Esophagus muscularis mucosa (tissue), 4 donors: Measurements from ENCODE around the gene COG5. TPM values are rescaled to one million over a fixed set of nuclear protein-coding genes. Genes with fewer than 3 reads are reported as not detected.

Experiments used
- DNase-seq: peaks from one replicate; pipeline ENCODE4 v3.0.0-alpha.2; 2017; ENCODE audit errors: extremely low spot score
- H3K27ac ChIP-seq, 4 donors: fragments of 200-600 bp; sonication (generic); replicated peaks in 1 of 4; 1 replicate in 3 of 4; 2 replicates in 1 of 4; pipeline ENCODE4 v1.5.1; 2016 to 2019; ENCODE audit warnings: mild to moderate bottlenecking in 1 of 4
- H3K27me3 ChIP-seq, 4 donors: fragments of 200-600 bp; sonication (generic); one replicate each; pipeline versions ENCODE4 v1.5.1 to v1.6.0; 2016 to 2019
- H3K36me3 ChIP-seq, 4 donors: fragments of 200-600 bp; sonication (generic); one replicate each; pipeline ENCODE4 v1.5.1; 2016 to 2019
- H3K4me1 ChIP-seq, 4 donors: fragments of 200-600 bp; sonication (generic); one replicate each; pipeline ENCODE4 v1.5.1; 2016 to 2019
- H3K4me3 ChIP-seq, 4 donors: fragments of 200-600 bp; sonication (generic); 1 replicate in 2 of 4; 2 replicates in 2 of 4; pipeline ENCODE4 v1.5.1; 2016 to 2019; ENCODE audit warnings: mild to moderate bottlenecking in 4 of 4, moderate library complexity in 1 of 4
- H3K9me3 ChIP-seq, 4 donors: fragments of 200-600 bp; sonication (generic); 1 replicate in 3 of 4; 2 replicates in 1 of 4; pipeline ENCODE4 v1.5.1; 2016 to 2019
- CTCF ChIP-seq, 3 experiments: fragments of 200-600 bp in 2 of 3; fragments of 450-650 bp in 1 of 3; sonication (generic) in 2 of 3; IDR thresholded peaks; one replicate each; pipeline ENCODE4 v1.5.1; 2017 to 2019; ENCODE audit warnings: antibody characterized with exemption in 3 of 3, mild to moderate bottlenecking in 2 of 3, moderate library complexity in 1 of 3
- EP300 ChIP-seq: sonication (generic); formaldehyde crosslinking; IDR thresholded peaks from one replicate; pipeline ENCODE4 v1.6.1; 2017; ENCODE audit warnings: antibody characterized with exemption
- POLR2A ChIP-seq: fragments of 450-650 bp; IDR thresholded peaks from one replicate; pipeline ENCODE4 v1.6.1; 2017; ENCODE audit warnings: antibody characterized with exemption, moderate library complexity, mild to moderate bottlenecking, low read depth
- POLR2AphosphoS5 ChIP-seq, 2 donors: sonication (generic); formaldehyde crosslinking; IDR thresholded peaks; one replicate each; pipeline ENCODE4 v1.6.1; 2017; ENCODE audit warnings: antibody characterized with exemption in 2 of 2
- whole genome bisulfite sequencing: methylation state at CpG from one replicate; pipeline ENCODE4 v1.1.5; 2018; 5-methylcytosine and 5-hydroxymethylcytosine counted together
- intact Hi-C: fragments of 100-400 bp; cut with DNase I; formaldehyde crosslinking; loops from one replicate; pipeline ENCODE4 v1.15.1; 2023
- total RNA-seq, 4 donors: library from RNA; depleted of rRNA; stranded (reverse); fragments of >200 nt; gene quantifications; one replicate each; pipeline versions ENCODE4 v1.1.0 to v1.2.1, GENCODE V29; 2016

COG5 gene
- total RNA-seq, 4 donors from 2014 or later = 20.3 to 33.4 (median 24.9) TPM

DNA sequence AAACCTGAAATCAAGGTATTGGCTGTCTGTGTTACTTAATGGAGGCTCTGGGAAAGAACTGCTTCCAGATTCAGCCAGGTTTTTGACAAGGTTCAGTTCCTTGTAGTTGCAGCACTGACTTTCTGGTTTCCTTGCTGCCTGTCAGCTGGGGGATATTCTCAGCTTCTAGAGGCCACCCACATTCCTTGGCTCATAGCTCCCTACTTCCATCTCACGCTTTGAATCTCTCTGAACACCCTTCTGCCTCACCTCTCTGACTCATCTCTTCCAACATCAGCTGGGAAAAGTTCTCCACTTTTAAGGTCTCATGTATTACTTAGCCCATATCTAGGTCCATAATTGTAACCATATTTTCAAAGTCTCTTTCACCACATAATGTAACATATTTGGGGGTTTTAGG is 116.7 kb downstream of the COG5 start:
- no peak for DNase-seq
- 69% methylated on average over 1 of the region's 1 CpG for WGBS
- Histone ChIP-seq H3K4me1 (peaks cover 0 to 1% (median 0%) of the 10 kb centered on the region in 4 donors), H3K36me3 (no peaks in the 10 kb centered on the region), H3K9me3 (no peaks in the 10 kb centered on the region), H3K27ac (no peak overlapping the region), H3K4me3 (no peak overlapping the region), H3K27me3 (no peaks in the 10 kb centered on the region)
- intact Hi-C loops = no loop called here
- TF ChIP-seq POLR2AphosphoS5 (IDR thresholded peaks at IDR 0.05) (no peak), POLR2A (no peak), EP300 (no peak), CTCF (IDR thresholded peaks at IDR 0.05) (no peak)

GRCh38 chr7:107446531-107446930 is 117.2 kb downstream of the COG5 start:
- Histone ChIP-seq H3K4me3 (no peak overlapping the region), H3K27ac (no peak overlapping the region), H3K4me1 (peaks cover 0 to 2% (median 0%) of the 10 kb centered on the region in 4 donors), H3K36me3 (no peaks in the 10 kb centered on the region), H3K9me3 (no peaks in the 10 kb centered on the region), H3K27me3 (no peaks in the 10 kb centered on the region)
- no peak for DNase-seq
- no peak for TF ChIP-seq POLR2AphosphoS5 (IDR thresholded peaks at IDR 0.05)
- TF ChIP-seq EP300 = no peak
- TF ChIP-seq CTCF (IDR thresholded peaks at IDR 0.05) = no peak
- no peak for TF ChIP-seq POLR2A
- intact Hi-C loops = no loop called here
- 92% methylated on average over 1 of the region's 1 CpG for WGBS

- TF ChIP-seq EP300 = no peak
- no peak for TF ChIP-seq POLR2A
- Histone ChIP-seq H3K27ac (no peak overlapping the region), H3K4me3 (no peak overlapping the region), H3K27me3 (no peaks in the 10 kb centered on the region), H3K9me3 (no peaks in the 10 kb centered on the region), H3K36me3 (no peaks in the 10 kb centered on the region), H3K4me1 (peaks cover 0 to 2% (median 0%) of the 10 kb centered on the region in 4 donors)
- intact Hi-C loops = no loop called here
- 100% methylated on average over 1 of the region's 1 CpG for WGBS
- DNase-seq = no peak
Measured at GRCh38 chr7:107442678-107443077, 121.0 kb downstream of the COG5 start.

- Histone ChIP-seq H3K4me3 (no peak overlapping the region), H3K27ac (no peak overlapping the region), H3K36me3 (no peaks in the 10 kb centered on the region), H3K27me3 (no peaks in the 10 kb centered on the region), H3K4me1 (peaks cover 0 to 2% (median 0%) of the 10 kb centered on the region in 4 donors), H3K9me3 (no peaks in the 10 kb centered on the region)
- DNase-seq = no peak
- TF ChIP-seq CTCF (IDR thresholded peaks at IDR 0.05) (no peak), EP300 (no peak), POLR2A (no peak), POLR2AphosphoS5 (IDR thresholded peaks at IDR 0.05) (no peak)
- intact Hi-C loops = no loop called here
Measured at GRCh38 chr7:107441581-107442422, 121.9 kb downstream of the COG5 start.

DNA sequence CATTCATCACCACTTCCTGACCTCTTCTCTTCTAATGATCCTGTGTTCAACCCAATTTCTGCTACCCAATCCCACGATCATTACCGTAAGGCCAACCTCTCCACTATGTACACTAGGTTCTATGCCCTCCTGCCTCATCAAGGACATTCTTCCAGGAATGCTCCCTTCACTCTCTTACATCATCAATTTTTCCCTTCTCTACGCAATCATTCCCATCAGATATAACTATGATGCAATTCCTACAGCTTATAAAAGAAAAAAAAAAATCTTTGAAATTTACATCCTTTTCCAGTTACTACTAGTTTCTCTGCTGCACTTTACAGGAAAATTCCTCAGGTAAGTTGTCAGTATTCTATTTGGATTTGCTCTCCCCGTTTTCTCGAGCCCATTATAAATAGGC is 124.7 kb downstream of the COG5 start:
- DNase-seq = no peak
- TF ChIP-seq CTCF (IDR thresholded peaks at IDR 0.05) (no peak), EP300 (no peak), POLR2AphosphoS5 (IDR thresholded peaks at IDR 0.05) (no peak), POLR2A (no peak)
- intact Hi-C loops = no loop called here

More for the DNA sequence above, 124.7 kb downstream of the COG5 start:
- H3K4me1 ChIP-seq = peaks cover 0 to 2% (median 0%) of the 10 kb centered on the region in 4 donors
- H3K4me3 ChIP-seq = no peak overlapping the region
- H3K27ac ChIP-seq = no peak overlapping the region
- 97% methylated on average over 5 of the region's 5 CpGs for WGBS
- no peaks in the 10 kb centered on the region for H3K9me3 ChIP-seq
- no peaks in the 10 kb centered on the region for H3K36me3 ChIP-seq
- H3K27me3 ChIP-seq = no peaks in the 10 kb centered on the region
